Right cardiac atrium (tissue), 5 donors: ENCODE measurements around the gene CYP2D6. TPM values are rescaled to one million over a fixed set of nuclear protein-coding genes. Genes with fewer than 3 reads are reported as not detected.
"Not testable (repeated sequence)": the region's sequence is repeated elsewhere in the genome, so short reads cannot be mapped to it uniquely, and the experiment has no call there.

Experiments used
- ATAC-seq, 2 donors: fragments of 200-7000 bp; cut with Tn5 transposase; one replicate each; pipeline versions ENCODE4 v1.8.0 to v1.9.1; 2020; ENCODE audit warnings: moderate library complexity in 2 of 2, mild to moderate bottlenecking in 1 of 2
- DNase-seq, 3 donors: peaks; one replicate each; pipeline ENCODE4 v3.0.0-alpha.2; 2020
- H3K27ac ChIP-seq: one replicate; pipeline ENCODE4 v1.5.1; 2013; ENCODE audit warnings: mild to moderate bottlenecking, low read length, control low read depth, moderate library complexity
- H3K27me3 ChIP-seq: one replicate; pipeline ENCODE4 v1.6.1; 2013; ENCODE audit not compliant: control insufficient read depth, insufficient read depth
- H3K4me1 ChIP-seq: one replicate; pipeline ENCODE4 v1.6.1; 2013; ENCODE audit warnings: low read length; ENCODE audit not compliant: control insufficient read depth, insufficient read depth
- H3K4me3 ChIP-seq: one replicate; pipeline ENCODE4 v1.5.1; 2013; ENCODE audit warnings: low read length, control low read depth
- H3K9me3 ChIP-seq: one replicate; pipeline ENCODE4 v1.6.1; 2013; ENCODE audit warnings: low read length; ENCODE audit not compliant: control insufficient read depth
- WGBS: extraction: QIAGEN DNeasy Blood & Tissue Kit; methylation state at CpG from one replicate; pipeline ENCODE4 v1.1.7; 2013; 5-methylcytosine and 5-hydroxymethylcytosine counted together
- intact Hi-C, 4 donors: fragments of 100-400 bp; cut with DNase I; formaldehyde crosslinking; loops; one replicate each; pipeline versions ENCODE4 v1.11.0 to v1.14.0; 2022 to 2023
- long read RNA-seq, 4 donors: library from polyadenylated mRNA; unstranded; transcript quantifications; one replicate each; pipeline ENCODE4 v2.0.0, GENCODE V29; 2020 to 2021
- polyA plus RNA-seq: library from polyadenylated mRNA; stranded (reverse); fragments of 200-250 nt; gene quantifications from one replicate; pipeline ENCODE4 v1.2.3, GENCODE V29; 2013
- total RNA-seq, 4 donors: library from RNA; stranded (reverse); fragmentation: NEBNext Ultra II Directional; extraction: Animal tissue kit (Norgen Biotek cat#: 25700); gene quantifications; one replicate each; pipeline ENCODE4 v1.2.1, GENCODE V29; 2021
- donor health status: healthy with polysubstance abuse.
- donor health status: DM: no; HTN: yes; CAD: no.
- donor health status: DM: no; HTN: no; CAD: no.
- donor health status: DM: no; HTN: yes; CAD: no; lungs with severe emphysema.
- donor health status: DM: yes; HTN: yes; CAD: no.

The CYP2D6 gene
- total RNA-seq (under 1 TPM; 0.19 to 0.29 (median 0.23) TPM), polyA plus RNA-seq (0.29 TPM)
- long read RNA-seq, donor 1, partial matches to known transcripts, result 0 of 1 reads
- long read RNA-seq, donor 1, other reads (novel, unspliced or antisense), result 1 of 1 reads
- long read RNA-seq, donor 2, result 0 reads
- long read RNA-seq, donor 3, partial matches to known transcripts, result 1 of 1 reads
- long read RNA-seq, donor 3, other reads (novel, unspliced or antisense), result 0 of 1 reads
- long read RNA-seq, donor 4, result 0 reads

GRCh38 chr22:42130639-42131431, at the start of gene CYP2D6:
Gene CYP2D6, minus strand, starts transcription at chr22:42130810. Its CDS starts 19 bp downstream, at chr22:42130791.
- 84% methylated on average over 13 of the region's 14 CpGs for WGBS
- H3K27me3 ChIP-seq, H3K9me3 ChIP-seq, H3K27ac ChIP-seq, H3K4me1 ChIP-seq, intact Hi-C loops, H3K4me3 ChIP-seq, ATAC-seq: not testable (repeated sequence)
- peak in 1 of 3 donors; percentile 51 for DNase-seq

GRCh38 chr22:42179616-42180015, 49.0 kb upstream of the CYP2D6 start:
- Histone ChIP-seq H3K4me3 (no peak overlapping the region), H3K9me3 (no peaks in the 10 kb centered on the region), H3K27ac (no peak overlapping the region), H3K27me3 (no peaks in the 10 kb centered on the region), H3K4me1 (peaks cover 6% of the 10 kb centered on the region)
- intact Hi-C loops, result no loop called here
- DNase-seq (no peak), ATAC-seq (no peak)
- 89% methylated on average over 6 of the region's 6 CpGs for WGBS

GRCh38 chr22:42178910-42179519, 48.4 kb upstream of the CYP2D6 start:
- intact Hi-C loops, result no loop called here
- H3K27ac ChIP-seq, result no peak overlapping the region
- ATAC-seq (no peak), DNase-seq (no peak)
- H3K4me1 ChIP-seq, result peaks cover 6% of the 10 kb centered on the region
- H3K27me3 ChIP-seq, result no peaks in the 10 kb centered on the region
- WGBS, result 98% methylated on average over 2 of the region's 2 CpGs
- no peaks in the 10 kb centered on the region for H3K9me3 ChIP-seq
- no peak overlapping the region for H3K4me3 ChIP-seq

- Histone ChIP-seq H3K4me3 (no peak overlapping the region), H3K4me1 (peaks cover 4% of the 10 kb centered on the region), H3K9me3 (no peaks in the 10 kb centered on the region), H3K27me3 (no peaks in the 10 kb centered on the region), H3K27ac (no peak overlapping the region)
- 89% methylated on average over 5 of the region's 5 CpGs for WGBS
- no peak for DNase-seq
- ATAC-seq, result no peak
- intact Hi-C loops, result no loop called here
These were observed 47.3 kb upstream of the CYP2D6 start for GRCh38 chr22:42177891-42178336.

GRCh38 chr22:42176255-42176915, 45.8 kb upstream of the CYP2D6 start:
- 68% methylated on average over 10 of the region's 10 CpGs for WGBS
- no peaks in the 10 kb centered on the region for H3K9me3 ChIP-seq
- ATAC-seq (peak; percentile 32 to 85), DNase-seq (no peak)
- H3K4me1 ChIP-seq, result peaks cover 4% of the 10 kb centered on the region
- no peak overlapping the region for H3K4me3 ChIP-seq
- no peak overlapping the region for H3K27ac ChIP-seq
- intact Hi-C loops, result no loop called here
- no peaks in the 10 kb centered on the region for H3K27me3 ChIP-seq

GRCh38 chr22:42174062-42174461, 43.5 kb upstream of the CYP2D6 start:
- no peaks in the 10 kb centered on the region for H3K27me3 ChIP-seq
- intact Hi-C loops, result no loop called here
- H3K9me3 ChIP-seq, result no peaks in the 10 kb centered on the region
- WGBS, result 89% methylated on average over 4 of the region's 4 CpGs
- no peak overlapping the region for H3K27ac ChIP-seq
- H3K4me3 ChIP-seq, result no peak overlapping the region
- ATAC-seq (no peak), DNase-seq (no peak)
- H3K4me1 ChIP-seq, result peaks cover 2% of the 10 kb centered on the region

GRCh38 chr22:42173183-42173926, 42.7 kb upstream of the CYP2D6 start:
- WGBS, result 88% methylated on average over 6 of the region's 6 CpGs
- H3K27ac ChIP-seq, result no peak overlapping the region
- intact Hi-C loops, result no loop called here

GRCh38 chr22:42172773-42173172, 42.2 kb upstream of the CYP2D6 start:
- no peaks in the 10 kb centered on the region for H3K27me3 ChIP-seq
- 68% methylated on average over 5 of the region's 5 CpGs for WGBS
- ATAC-seq (peak in 1 of 2 donors; percentile 35), DNase-seq (peak in 1 of 3 donors; percentile 49)
- H3K27ac ChIP-seq, result no peak overlapping the region
- H3K4me3 ChIP-seq, result no peak overlapping the region
- peaks cover under 1% of the 10 kb centered on the region for H3K4me1 ChIP-seq
- intact Hi-C loops, result no loop called here
- H3K9me3 ChIP-seq, result no peaks in the 10 kb centered on the region

More at GRCh38 chr22:42173183-42173926, 42.7 kb upstream of the CYP2D6 start:
- peaks cover 2% of the 10 kb centered on the region for H3K4me1 ChIP-seq
- H3K4me3 ChIP-seq, result no peak overlapping the region
- no peak for ATAC-seq
- no peaks in the 10 kb centered on the region for H3K27me3 ChIP-seq
- no peaks in the 10 kb centered on the region for H3K9me3 ChIP-seq
- no peak for DNase-seq

GRCh38 chr22:42171946-42172719, 41.5 kb upstream of the CYP2D6 start:
- ATAC-seq (no peak), DNase-seq (no peak)
- H3K4me1 ChIP-seq, result no peaks in the 10 kb centered on the region
- intact Hi-C loops, result no loop called here
- WGBS, result 82% methylated on average over 8 of the region's 8 CpGs
- H3K4me3 ChIP-seq, result no peak overlapping the region
- H3K27ac ChIP-seq, result no peak overlapping the region
- H3K27me3 ChIP-seq, result no peaks in the 10 kb centered on the region
- H3K9me3 ChIP-seq, result no peaks in the 10 kb centered on the region

- intact Hi-C loops, result no loop called here
- ATAC-seq, result no peak
- Histone ChIP-seq H3K27ac (no peak overlapping the region), H3K4me3 (no peak overlapping the region), H3K4me1 (no peaks in the 10 kb centered on the region), H3K27me3 (no peaks in the 10 kb centered on the region), H3K9me3 (no peaks in the 10 kb centered on the region)
- 70% methylated on average over 5 of the region's 5 CpGs for WGBS
- DNase-seq, result no peak
These were observed 40.8 kb upstream of the CYP2D6 start for GRCh38 chr22:42171417-42171816.
